ENCODE results near the gene NDUFA6. TPM values are rescaled to one million over a fixed set of nuclear protein-coding genes. Genes with fewer than 3 reads are reported as not detected.

The NDUFA6 gene
- total and polyA plus RNA-seq, 7 donors: 149 to 253 (median 181) TPM

GRCh38 chr22:42052765-42053164 is 37.8 kb downstream of the NDUFA6 start:
- DNase-seq: no peak
- intact Hi-C loops (cut with DNase I): no loop called here
- Histone ChIP-seq H3K4me3 (no peak overlapping the region), H3K9me3 (peaks cover 8% of the 10 kb centered on the region), H3K27ac (no peak overlapping the region), H3K27me3 (ENCODE audit: insufficient read depth in 3 of 3, low read length in 2 of 3) (no peaks in the 10 kb centered on the region), H3K4me1 (no peaks in the 10 kb centered on the region), H3K36me3 (ENCODE audit: insufficient read depth in 1 of 2, low read depth in 1 of 2) (peaks cover 0 to 2% of the 10 kb centered on the region in 2 donors)
- WGBS, 3 donors: 82 to 88% (median 85%) methylated on average over 3 of the region's 3 CpGs
- no peak for ATAC-seq
- TF ChIP-seq CTCF (IDR thresholded peaks at IDR 0.05): no peak

DNA sequence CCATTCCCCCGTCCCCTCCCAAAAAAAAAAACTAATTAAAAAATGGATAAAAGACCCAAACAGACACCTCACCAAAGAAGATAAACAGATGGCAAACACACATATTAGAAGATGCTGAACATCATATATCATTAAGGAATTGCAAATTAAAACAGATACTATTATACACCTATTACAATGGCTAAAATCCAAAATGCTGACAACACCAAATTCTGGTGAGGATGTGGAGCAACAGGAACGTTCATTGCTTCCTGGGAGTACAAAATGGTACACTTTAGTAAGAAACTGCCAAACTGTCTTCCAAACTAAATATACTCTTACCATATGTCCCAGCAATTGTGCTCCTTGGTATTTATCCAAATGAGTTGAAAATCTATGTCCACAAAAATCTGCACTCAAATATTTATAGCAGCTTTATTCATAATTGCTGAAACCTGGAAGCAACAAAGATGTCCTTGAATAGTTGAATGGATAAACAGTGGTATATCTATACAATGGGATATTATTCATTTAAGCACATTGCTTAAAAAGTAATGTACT is 39.9 kb downstream of the NDUFA6 start:
- no peak for ATAC-seq
- TF ChIP-seq CTCF (IDR thresholded peaks at IDR 0.05): no peak
- WGBS, 3 donors: 55 to 69% (median 67%) methylated on average over 2 of the region's 2 CpGs
- no peaks in the 10 kb centered on the region for H3K27me3 ChIP-seq (ENCODE audit: insufficient read depth in 3 of 3, low read length in 2 of 3)
- peaks cover 0 to 2% of the 10 kb centered on the region in 2 donors for H3K36me3 ChIP-seq (ENCODE audit: insufficient read depth in 1 of 2, low read depth in 1 of 2)
- H3K4me1 ChIP-seq: no peaks in the 10 kb centered on the region
- no peak for DNase-seq
- no peaks in the 10 kb centered on the region for H3K9me3 ChIP-seq
- intact Hi-C loops (cut with DNase I): no loop called here
- H3K4me3 ChIP-seq: no peak overlapping the region
- H3K27ac ChIP-seq: no peak overlapping the region

- DNase-seq: no peak
- no peaks in the 10 kb centered on the region for H3K4me1 ChIP-seq
- no peak for TF ChIP-seq CTCF (IDR thresholded peaks at IDR 0.05)
- no peaks in the 10 kb centered on the region for H3K36me3 ChIP-seq (ENCODE audit: insufficient read depth in 1 of 2, low read depth in 1 of 2)
- intact Hi-C loops (cut with DNase I): no loop called here
- no peaks in the 10 kb centered on the region for H3K27me3 ChIP-seq (ENCODE audit: insufficient read depth in 3 of 3, low read length in 2 of 3)
- no peak overlapping the region for H3K27ac ChIP-seq
- ATAC-seq: no peak
- H3K9me3 ChIP-seq: peaks cover 9% of the 10 kb centered on the region
- no peak overlapping the region for H3K4me3 ChIP-seq
Measured at GRCh38 chr22:42041784-42042183, 48.8 kb downstream of the NDUFA6 start.

GRCh38 chr22:42039271-42039670 is 51.3 kb downstream of the NDUFA6 start:
- H3K9me3 ChIP-seq: peaks cover 9% of the 10 kb centered on the region
- no peak for DNase-seq
- no peak overlapping the region for H3K27ac ChIP-seq
- no peaks in the 10 kb centered on the region for H3K4me1 ChIP-seq
- no peaks in the 10 kb centered on the region for H3K27me3 ChIP-seq (ENCODE audit: insufficient read depth in 3 of 3, low read length in 2 of 3)
- H3K36me3 ChIP-seq (ENCODE audit: insufficient read depth in 1 of 2, low read depth in 1 of 2): no peaks in the 10 kb centered on the region
- TF ChIP-seq CTCF (IDR thresholded peaks at IDR 0.05): no peak
- intact Hi-C loops (cut with DNase I): no loop called here
- 91 to 95% (median 94%) methylated on average over 5 of the region's 5 CpGs for WGBS, 3 donors
- no peak overlapping the region for H3K4me3 ChIP-seq
- ATAC-seq: no peak

Other genes with a start within 250 kb of the NDUFA6 start
- gene SHISA8, start 175.7 kb downstream of the NDUFA6 start, total RNA-seq: under 1 TPM in 3 of 4 donors, not detected in 1; 0.15 to 0.26 (median 0.26) TPM
- gene SHISA8, start 175.7 kb downstream of the NDUFA6 start, polyA plus RNA-seq: not detected
- gene TNFRSF13C, start 164.0 kb downstream of the NDUFA6 start, total RNA-seq: 1 to 10 TPM in 1 of 4 donors, under 1 TPM in 3; 0.20 to 1.4 (median 0.38) TPM
- gene TNFRSF13C, start 164.0 kb downstream of the NDUFA6 start, polyA plus RNA-seq: under 1 TPM in 2 of 3 donors, not detected in 1; 0.01 to 0.05 TPM
- gene CENPM, start 143.6 kb downstream of the NDUFA6 start, total RNA-seq: 1 to 10 TPM in 2 of 4 donors, under 1 TPM in 1, not detected in 1; 0.59 to 2.3 (median 1.5) TPM
- gene CENPM, start 143.6 kb downstream of the NDUFA6 start, polyA plus RNA-seq: 1 to 10 TPM in 2 of 3 donors, under 1 TPM in 1; 0.52 to 1.2 (median 1.1) TPM
- under 1 TPM in 1 of 4 donors, not detected in 3; 0.06 TPM for gene SEPTIN3, start 121.3 kb downstream of the NDUFA6 start, total RNA-seq
- under 1 TPM; 0.03 to 0.14 (median 0.05) TPM for gene SEPTIN3, start 121.3 kb downstream of the NDUFA6 start, polyA plus RNA-seq
- 1 to 10 TPM in 1 of 4 donors, under 1 TPM in 3; 0.22 to 1.7 (median 0.48) TPM for gene WBP2NL, start 92.0 kb downstream of the NDUFA6 start, total RNA-seq
- gene WBP2NL, start 92.0 kb downstream of the NDUFA6 start, polyA plus RNA-seq: under 1 TPM in 2 of 3 donors, not detected in 1; 0.22 to 0.40 TPM
- 1 to 10 TPM; 5.2 to 8.5 (median 7.7) TPM for gene NAGA, start 20.0 kb downstream of the NDUFA6 start, total RNA-seq
- 1 to 10 TPM; 5.3 to 7.3 (median 5.7) TPM for gene NAGA, start 20.0 kb downstream of the NDUFA6 start, polyA plus RNA-seq
- 1 to 10 TPM; 1.4 to 2.4 (median 2.1) TPM for gene PHETA2, start 16.5 kb downstream of the NDUFA6 start, total RNA-seq
- 1 to 10 TPM; 2.0 to 2.3 (median 2.2) TPM for gene PHETA2, start 16.5 kb downstream of the NDUFA6 start, polyA plus RNA-seq
- 100 to 1,000 TPM; 117 to 164 (median 129) TPM for gene SMDT1, start 11.1 kb downstream of the NDUFA6 start, total RNA-seq
- 100 to 1,000 TPM; 117 to 198 (median 194) TPM for gene SMDT1, start 11.1 kb downstream of the NDUFA6 start, polyA plus RNA-seq
- under 1 TPM in 3 of 4 donors, not detected in 1; 0.13 to 0.44 (median 0.26) TPM for gene CYP2D6, start 40.0 kb upstream of the NDUFA6 start, total RNA-seq
- under 1 TPM; 0.03 to 0.23 (median 0.19) TPM for gene CYP2D6, start 40.0 kb upstream of the NDUFA6 start, polyA plus RNA-seq
- gene TCF20, start 179.9 kb upstream of the NDUFA6 start, total RNA-seq: 10 to 100 TPM; 10.1 to 14.9 (median 12.1) TPM
- 1 to 10 TPM; 3.2 to 9.5 (median 5.5) TPM for gene TCF20, start 179.9 kb upstream of the NDUFA6 start, polyA plus RNA-seq

Measured in psoas muscle (tissue), 8 donors.